CD1c-positive myeloid dendritic cell (primary cell): ENCODE measurements around the gene SH2D5.
"Not testable (repeated sequence)": the region's sequence is repeated elsewhere in the genome, so short reads cannot be mapped to it uniquely, and the experiment has no call there.

Source experiments
- DNase-seq: peaks from one replicate; pipeline ENCODE4 v3.0.0-alpha.2; 2016; ENCODE audit errors: extremely low spot score

Gene SH2D5

DNA sequence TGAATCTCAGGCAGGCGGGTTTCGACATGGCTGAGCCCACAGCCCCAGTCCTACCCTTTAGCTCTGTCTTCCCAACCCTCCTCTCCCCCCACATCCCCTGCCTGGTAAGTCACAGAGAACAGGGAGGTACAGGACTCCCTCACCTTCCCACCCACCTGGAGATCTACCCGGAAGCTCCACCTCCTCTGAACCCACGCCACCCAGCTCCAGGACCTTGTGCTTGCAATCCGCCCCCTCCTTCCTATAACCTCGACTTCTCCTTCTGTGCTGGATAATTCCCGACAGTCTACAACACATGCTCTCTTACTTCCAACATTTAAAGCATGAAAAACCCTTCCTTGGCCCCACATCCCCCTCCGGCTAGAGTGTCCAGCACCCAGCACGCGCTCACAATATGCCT, 37.0 kb downstream of the SH2D5 start:
- DNase-seq: no peak

DNA sequence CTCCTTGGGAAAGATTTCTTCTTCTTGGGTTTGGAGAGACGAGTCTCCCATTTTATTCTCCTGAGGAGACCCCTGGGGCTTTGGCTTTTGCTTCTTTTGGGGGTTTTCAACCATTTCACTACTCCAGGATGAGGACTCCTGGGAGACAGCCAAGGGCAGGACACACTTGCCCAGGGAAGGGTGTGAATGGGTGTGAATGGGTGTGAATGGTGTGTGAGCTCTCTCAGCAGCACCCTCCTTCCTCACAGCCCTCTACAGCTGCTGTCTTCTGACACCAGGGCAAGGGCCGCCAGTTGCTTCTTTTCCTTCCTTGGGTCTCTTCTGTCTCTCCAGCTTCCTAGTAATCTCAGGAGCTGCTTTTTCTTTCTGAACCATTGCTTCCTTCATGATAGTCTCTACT, 38.9 kb downstream of the SH2D5 start:
- DNase-seq: no peak

DNA sequence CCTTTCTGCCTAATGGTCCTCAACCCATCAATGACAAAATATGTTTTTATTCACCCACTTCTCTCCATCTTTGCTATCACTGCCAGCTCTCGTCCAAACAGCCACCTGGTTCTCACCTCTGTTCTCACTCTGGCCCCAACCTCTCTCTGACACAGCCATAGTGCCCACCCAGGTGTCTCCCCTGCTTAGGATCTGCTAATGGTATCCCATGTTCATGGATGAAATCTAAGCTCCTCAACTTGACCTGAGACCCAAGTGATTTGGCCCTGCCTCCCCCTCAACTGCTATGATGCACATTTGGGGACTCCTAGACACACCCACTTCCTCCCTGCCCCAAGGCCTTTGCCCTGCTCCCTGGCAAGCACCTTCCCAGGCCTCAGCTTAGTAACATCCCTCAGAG, 40.6 kb downstream of the SH2D5 start:
- no peak for DNase-seq

DNA sequence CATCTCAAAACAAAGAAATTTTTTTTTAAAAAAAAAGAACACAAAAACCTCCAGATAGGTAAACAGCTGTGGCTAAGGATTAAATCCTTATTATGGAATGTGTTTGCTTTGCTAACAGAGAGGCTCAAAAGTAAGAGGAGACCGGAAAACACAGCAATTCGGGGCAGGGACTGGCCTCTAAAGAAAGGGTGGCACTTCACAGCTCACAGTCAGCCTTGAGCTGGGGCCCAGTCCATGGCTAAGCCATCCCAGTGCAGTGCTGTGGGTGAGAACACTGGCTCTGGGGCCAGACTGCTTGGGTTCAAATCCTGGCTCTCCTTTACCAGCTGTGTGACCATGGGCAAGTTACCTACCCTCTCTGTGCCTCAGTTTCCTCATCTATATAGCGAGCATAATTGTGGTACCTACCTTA, 42.9 kb downstream of the SH2D5 start:
- DNase-seq: no peak

DNA sequence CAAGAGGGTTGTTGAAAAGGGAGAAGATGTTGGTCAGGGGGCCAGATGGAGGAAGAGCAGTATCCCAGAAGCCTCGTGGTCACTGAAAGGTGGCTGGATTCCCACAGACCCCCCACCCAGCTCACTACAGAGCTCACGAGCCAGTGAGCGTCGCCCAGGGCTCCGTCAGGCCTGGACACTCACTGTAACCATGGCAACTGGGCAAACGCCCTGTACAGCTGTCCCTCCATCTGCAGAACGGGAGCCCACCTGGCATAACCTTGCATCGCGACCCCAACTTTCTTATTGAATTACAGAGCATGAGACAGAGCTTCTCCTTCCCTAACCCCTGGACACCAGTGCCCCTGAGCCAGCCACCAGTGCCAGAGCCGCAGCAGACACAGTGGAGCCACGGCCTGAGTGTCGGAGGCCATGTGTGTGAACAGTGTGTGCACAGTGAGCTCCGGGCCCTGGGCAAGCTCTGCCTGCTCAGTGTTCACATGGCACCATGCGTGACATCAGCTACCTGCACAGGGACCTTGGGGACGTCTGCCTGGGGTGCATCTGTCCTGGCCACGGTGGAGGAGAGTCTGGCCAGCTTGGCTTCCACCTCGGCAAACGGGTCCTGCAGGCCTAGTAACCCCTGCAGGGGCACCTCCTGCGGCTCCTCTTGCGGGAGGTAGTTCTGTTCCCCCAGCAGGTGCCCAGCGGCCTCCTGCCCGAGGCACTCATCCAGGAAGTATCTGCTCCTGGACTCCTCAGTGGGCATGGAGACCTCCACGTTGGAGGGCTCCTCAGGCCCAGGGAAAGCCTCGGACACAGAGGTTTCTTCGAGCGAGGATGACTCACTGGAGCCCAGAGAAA, 45.4 kb downstream of the SH2D5 start:
- no peak for DNase-seq

DNA sequence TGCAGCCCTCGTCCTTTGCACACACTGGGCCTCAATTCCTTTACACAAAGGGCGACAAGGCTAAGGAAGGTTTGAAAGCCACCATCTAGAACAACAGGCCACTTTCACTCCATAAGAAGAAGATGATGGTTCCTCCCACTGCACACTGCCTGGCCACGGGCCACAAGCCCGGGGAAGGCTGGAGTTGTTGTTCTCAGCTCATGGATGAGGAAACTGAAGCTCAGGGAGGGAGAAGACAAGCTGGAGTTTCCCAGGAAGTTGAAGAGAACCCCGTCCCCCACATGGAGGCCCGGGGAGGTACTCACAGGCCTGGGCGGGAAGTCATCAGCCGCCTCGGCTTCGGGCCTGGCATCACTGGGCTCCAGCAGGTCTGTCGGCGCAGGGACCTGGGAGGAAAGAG, 46.8 kb downstream of the SH2D5 start:
- DNase-seq: peak; percentile 44

DNA sequence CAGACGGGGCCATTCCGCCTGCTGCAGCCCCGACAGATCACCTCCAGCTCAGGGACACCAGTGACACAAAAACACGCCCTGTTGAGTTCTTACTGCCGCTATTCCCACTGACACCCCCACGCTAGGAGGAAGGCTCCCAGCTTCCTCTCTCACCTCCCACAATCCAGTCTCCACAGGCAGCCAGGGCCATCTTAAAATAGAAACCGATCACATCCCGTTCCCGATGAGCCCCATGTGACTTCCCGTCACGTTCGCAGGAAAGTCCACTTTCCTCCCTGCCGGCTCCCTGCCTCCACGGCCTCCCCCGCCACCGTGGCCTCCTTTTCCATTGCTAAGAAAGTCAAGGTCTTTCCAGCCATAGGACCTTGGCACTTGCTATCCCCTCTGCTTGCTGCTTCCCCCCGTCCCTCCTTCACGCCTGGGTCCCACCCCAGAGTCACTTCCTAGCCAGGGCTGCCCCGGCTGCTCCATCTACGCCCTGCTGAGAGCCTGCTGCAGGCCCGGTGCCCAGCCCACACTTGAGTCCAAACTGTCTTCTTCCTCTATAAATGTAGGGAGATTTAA, 47.3 kb downstream of the SH2D5 start:
- peak; percentile 70 for DNase-seq

DNA sequence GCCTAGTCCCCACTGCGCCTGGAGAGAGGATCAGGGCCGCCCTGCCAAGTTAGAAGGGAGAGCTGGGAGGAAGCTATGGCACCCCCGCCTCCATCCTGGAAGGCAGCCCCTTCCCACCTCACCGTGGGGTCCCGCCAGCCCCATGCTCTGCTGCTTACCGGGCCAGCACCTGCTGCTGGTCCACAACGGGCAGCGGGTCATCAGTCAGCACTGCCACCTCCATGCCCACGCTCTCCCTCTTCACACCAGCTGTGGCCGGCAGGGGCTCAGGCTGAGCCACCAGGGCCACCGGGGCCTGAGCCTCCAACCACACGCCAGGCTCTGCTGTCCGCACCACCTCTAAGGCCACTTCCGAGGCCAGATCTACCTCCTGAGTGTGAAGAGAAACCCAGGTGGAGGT, 47.9 kb downstream of the SH2D5 start:
- no peak for DNase-seq

DNA sequence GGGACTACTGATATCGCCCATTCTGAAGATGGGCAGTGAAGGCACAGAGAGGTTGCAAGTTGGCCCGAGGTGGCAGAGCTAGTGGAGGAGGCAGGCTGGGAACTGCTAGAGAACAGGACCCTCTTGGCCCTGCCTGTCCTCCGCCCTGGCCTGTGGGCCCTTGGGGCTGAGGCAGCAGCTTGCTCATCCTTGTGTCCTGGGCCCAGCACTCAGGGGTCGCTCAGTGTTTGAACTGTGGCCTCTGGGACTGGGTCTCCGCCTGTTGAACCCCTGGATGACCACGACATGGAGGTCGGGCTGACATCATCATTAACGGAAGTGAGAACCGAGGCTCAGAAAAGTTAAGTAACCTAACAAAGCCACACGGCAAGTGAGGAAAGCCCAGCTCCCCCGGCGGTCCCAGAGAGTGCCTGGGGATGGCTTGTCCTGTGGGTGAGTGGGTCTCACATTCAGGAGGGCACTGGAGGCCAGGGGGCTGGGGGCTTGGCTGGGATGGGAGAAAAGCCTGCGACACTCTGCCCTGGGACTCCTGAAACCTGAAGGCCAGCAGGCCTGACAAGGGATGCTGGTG, 48.4 kb downstream of the SH2D5 start:
- peak; percentile 32 for DNase-seq

DNA sequence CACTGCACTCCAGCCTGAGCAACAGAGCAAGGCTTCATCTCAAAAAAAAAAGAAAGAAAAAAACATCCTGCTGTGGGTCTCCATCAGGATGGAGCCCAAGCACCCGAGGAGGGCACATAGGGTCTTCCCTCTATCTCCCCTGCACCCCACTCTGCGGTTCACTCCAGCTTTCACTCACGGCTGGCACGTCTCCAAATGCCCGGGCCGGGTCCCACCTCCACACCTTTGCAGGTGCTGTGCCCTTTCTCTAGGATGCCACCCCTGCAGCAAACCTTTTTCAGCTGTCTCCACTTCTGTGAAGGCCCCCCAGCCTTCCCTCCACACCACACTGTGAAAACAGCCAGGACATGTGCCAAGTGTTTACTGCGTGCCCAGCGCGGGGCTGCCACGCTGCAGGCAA, 48.9 kb downstream of the SH2D5 start:
- no peak for DNase-seq

DNA sequence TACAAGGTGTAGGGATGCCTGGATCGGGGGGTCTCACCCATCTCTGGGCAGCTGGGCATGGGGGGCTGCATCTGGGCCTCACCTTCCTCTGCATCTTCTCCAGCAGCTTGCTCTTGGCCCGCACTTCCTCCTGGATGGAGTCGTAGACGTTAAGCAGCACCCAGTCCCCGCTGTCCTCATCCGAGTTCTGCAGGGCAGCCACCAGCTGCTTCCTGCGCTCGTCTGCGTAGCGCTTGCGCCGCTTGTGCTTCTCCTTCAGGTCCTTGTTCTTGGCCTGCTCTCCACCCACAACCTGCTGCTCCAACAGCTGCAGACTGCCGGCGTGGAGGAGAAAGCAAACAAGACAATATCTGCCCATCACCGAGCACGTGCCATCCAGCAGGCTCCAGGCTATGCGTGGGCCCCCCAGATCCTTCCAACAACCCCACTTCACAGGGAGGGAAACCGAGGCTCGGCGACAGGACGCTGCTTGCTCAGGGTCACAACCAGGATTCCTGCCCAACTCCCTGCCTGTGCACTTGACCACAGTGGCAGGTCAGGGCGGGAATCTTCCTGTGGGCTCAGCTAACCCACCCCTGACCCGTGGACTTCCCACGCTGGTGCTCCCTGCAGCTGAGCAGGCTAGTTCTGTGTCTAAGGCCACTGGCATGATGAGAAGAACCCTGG, 49.8 kb downstream of the SH2D5 start:
- DNase-seq: peak; percentile 63

DNA sequence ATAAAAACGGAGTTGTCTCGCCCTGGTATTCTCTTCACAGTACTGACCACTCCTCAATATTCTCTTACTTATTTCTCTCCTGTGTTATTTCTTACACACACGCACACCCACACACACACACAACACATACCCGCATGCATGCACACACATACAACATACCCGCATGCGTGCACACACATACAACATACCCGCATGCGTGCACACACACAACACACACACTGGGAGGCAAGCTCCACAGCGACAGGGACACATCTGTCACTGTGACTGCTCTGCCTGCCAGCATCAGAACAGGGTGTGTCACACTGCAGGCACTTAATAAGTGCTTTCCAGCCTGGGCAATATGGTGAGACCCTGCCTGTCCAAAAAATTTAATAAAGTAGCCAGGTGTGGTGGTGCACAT, 50.5 kb downstream of the SH2D5 start:
- DNase-seq: no peak

DNA sequence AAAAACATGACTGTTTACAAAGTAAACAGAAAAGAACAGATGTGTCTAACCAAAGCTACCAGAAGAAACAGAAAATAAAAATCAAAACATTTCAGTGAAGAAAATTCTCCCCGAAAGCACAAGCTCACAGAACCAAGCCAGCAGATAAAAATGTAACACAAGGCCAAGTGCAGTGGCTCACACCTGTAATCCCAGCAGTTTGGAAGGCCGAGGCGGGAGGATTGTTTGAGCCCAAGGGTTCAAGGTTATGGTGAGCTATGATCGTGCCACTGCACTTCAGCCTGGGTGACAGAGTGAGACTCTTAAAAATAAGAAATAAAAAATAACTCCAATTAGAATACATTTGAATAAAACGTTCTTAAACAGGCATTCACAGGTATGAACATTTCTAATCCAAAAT, 52.2 kb downstream of the SH2D5 start:
- no peak for DNase-seq

DNA sequence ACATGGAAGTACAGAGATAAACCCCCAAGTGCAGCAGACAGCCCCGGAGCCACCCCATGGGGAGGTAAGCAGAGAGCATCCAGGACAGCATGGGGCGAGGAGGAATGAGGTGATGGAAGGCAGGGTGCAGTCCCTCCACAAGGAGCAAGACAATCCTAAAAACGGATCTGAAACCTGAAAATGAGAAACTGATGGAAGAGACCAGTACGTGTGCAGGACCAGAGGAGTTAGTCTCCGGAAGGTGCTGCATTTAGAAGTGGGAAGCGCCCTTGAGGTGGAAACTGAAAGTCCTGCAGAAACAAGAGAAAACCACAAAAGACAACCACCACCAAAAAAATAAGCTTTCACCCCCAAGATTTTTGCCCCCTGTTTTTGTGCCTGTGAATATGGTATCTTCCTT, 53.9 kb downstream of the SH2D5 start:
- DNase-seq: peak; percentile 45

DNA sequence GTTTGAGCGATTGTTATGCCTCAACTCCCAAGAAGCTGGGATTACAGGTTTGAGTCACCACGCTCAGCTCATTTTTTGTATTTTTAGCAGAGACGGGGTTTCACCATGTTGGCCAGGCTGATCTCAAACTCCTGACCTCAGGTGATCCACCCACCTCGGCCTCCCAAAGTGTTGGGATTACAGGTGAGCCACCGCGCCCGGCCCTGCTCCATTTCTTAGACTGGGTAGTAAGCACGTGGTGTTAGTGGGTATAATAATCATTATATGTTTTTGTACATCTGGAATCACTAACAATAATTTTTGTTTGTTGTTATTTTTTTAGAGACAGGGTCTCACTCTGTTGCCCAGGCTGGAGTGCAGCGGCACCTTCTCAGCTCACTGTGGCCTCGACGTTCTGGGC, 58.9 kb downstream of the SH2D5 start:
- DNase-seq: not testable (repeated sequence)

DNA sequence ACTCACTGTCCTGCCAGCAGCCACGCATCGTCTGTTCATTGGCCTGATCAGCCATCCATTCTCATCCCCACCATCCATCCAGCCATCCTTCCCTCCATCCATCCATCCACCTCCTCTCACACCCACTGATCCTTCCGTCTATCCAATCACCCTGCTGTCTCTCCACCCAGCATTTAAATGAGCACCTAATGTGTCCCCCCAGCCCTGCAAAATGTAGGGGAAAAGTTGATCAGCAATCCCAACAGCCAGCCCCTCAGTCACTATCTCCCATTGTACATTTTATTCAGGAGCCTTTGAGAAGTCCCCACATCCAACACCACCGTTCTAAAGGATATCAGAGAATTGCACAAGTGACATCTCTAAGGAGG, 60.3 kb downstream of the SH2D5 start:
- DNase-seq: no peak

DNA sequence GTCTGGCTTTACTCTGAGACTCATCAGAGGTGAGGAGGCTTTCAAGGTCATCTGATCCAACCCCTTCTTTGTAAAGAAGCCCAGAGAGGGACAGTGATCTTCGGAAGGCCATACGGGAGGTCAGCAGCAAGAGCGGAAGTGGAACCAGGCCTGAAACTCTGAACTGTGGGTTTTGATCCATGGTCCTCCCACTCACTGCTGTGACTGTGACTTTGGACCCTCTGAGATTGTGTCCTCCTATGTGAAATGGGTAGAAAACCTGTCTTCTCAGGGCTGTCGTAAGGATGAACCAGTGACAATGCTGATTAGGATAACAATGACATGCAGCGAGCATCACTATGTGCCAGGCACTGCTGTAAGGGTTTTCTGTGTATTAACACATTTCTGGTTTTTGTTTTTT, 61.6 kb downstream of the SH2D5 start:
- peak; percentile 9 for DNase-seq
